ENCODE data around the gene SCGN.

DNA sequence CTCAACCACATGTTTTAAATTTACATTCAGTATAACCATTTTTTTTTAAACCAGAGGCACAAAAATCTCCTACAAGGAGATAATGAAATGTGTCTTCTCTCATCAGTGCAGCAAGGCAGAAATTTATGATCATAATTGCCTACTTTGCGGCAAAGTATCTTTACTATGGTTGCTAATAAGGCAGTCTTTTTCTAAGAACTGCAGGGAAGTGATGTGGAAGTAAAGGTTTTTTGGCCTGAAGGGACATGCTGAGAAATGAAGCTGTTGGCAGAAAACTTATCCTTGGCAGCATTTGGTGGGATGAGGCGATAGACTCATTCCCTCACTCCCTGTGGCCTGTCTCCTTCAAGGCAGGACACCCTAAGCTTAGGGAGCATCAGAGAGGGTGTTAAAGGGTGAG, 48.7 kb downstream of the SCGN start:
- TF ChIP-seq, protein P1, sequence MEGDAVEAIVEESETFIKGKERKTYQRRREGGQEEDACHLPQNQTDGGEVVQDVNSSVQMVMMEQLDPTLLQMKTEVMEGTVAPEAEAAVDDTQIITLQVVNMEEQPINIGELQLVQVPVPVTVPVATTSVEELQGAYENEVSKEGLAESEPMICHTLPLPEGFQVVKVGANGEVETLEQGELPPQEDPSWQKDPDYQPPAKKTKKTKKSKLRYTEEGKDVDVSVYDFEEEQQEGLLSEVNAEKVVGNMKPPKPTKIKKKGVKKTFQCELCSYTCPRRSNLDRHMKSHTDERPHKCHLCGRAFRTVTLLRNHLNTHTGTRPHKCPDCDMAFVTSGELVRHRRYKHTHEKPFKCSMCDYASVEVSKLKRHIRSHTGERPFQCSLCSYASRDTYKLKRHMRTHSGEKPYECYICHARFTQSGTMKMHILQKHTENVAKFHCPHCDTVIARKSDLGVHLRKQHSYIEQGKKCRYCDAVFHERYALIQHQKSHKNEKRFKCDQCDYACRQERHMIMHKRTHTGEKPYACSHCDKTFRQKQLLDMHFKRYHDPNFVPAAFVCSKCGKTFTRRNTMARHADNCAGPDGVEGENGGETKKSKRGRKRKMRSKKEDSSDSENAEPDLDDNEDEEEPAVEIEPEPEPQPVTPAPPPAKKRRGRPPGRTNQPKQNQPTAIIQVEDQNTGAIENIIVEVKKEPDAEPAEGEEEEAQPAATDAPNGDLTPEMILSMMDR (IDR thresholded peaks at IDR 0.05) = no peak
- no peak for TF ChIP-seq POLR2A (IDR thresholded peaks at IDR 0.05)
